Measurements from ENCODE around the gene FOXQ1.
A peak's percentile ranks its signal among the peaks of the same experiment; 100 is the strongest.
"Not testable (repeated sequence)": the region's sequence is repeated elsewhere in the genome, so short reads cannot be mapped to it uniquely, and the experiment has no call there.

FOXQ1 gene

GRCh38 chr6:1322696-1323219, 10.9 kb downstream of the FOXQ1 start:
- no peak for DNase-seq

GRCh38 chr6:1324936-1325335, 13.0 kb downstream of the FOXQ1 start:
- DNase-seq, result no peak

GRCh38 chr6:1325461-1326309, 13.8 kb downstream of the FOXQ1 start:
- peak; percentile 35 to 59 for DNase-seq

GRCh38 chr6:1326535-1327121, 14.7 kb downstream of the FOXQ1 start:
- DNase-seq, result no peak

- no peak for DNase-seq
These were observed 15.7 kb downstream of the FOXQ1 start for GRCh38 chr6:1327630-1328029.

GRCh38 chr6:1328129-1328800, 16.4 kb downstream of the FOXQ1 start:
- DNase-seq, result no peak

GRCh38 chr6:1329708-1330107, 17.8 kb downstream of the FOXQ1 start:
- DNase-seq, result no peak

GRCh38 chr6:1334684-1335083, 22.8 kb downstream of the FOXQ1 start:
- DNase-seq, result no peak

GRCh38 chr6:1335367-1336037, 23.6 kb downstream of the FOXQ1 start:
- peak; percentile 74 to 91 for DNase-seq

- DNase-seq, result peak in 1 of 2 experiments; percentile 16
These were observed 24.4 kb downstream of the FOXQ1 start for GRCh38 chr6:1336246-1336843.

GRCh38 chr6:1337791-1338190, 25.9 kb downstream of the FOXQ1 start:
- no peak for DNase-seq

- no peak for DNase-seq
These were observed 34.2 kb downstream of the FOXQ1 start for GRCh38 chr6:1346101-1346500.

GRCh38 chr6:1346558-1347091, 34.7 kb downstream of the FOXQ1 start:
- DNase-seq, result no peak

- DNase-seq, result no peak
These were observed 35.3 kb downstream of the FOXQ1 start for GRCh38 chr6:1347161-1347560.

- DNase-seq, result no peak
These were observed 36.8 kb downstream of the FOXQ1 start for GRCh38 chr6:1348675-1349074.

GRCh38 chr6:1349655-1350054, 37.8 kb downstream of the FOXQ1 start:
- DNase-seq, result no peak

GRCh38 chr6:1351381-1352008, 39.6 kb downstream of the FOXQ1 start:
- no peak for DNase-seq

GRCh38 chr6:1355068-1355467, 43.2 kb downstream of the FOXQ1 start:
- DNase-seq, result not testable (repeated sequence)

GRCh38 chr6:1361717-1362116, 49.8 kb downstream of the FOXQ1 start:
- not testable (repeated sequence) for DNase-seq

- DNase-seq, result no peak
These were observed 50.7 kb downstream of the FOXQ1 start for GRCh38 chr6:1362643-1363042.

- no peak for DNase-seq
These were observed 51.4 kb downstream of the FOXQ1 start for GRCh38 chr6:1363298-1363697.

Measured in SW 1271 (cell line).